ENCODE measurements around the gene MAFF. TPM values are rescaled to one million over a fixed set of nuclear protein-coding genes. Genes with fewer than 3 reads are reported as not detected.

MAFF gene
- total RNA-seq, 2 experiments from 2014 or later: 8.3 to 9.4 TPM

GRCh38 chr22:38192475-38192863 lies 9.3 kb upstream of the MAFF start:
- ChIA-PET CTCF (no interaction called here), POLR2A (interaction anchor here (0.6 to 1.0 kb wide), 2 partner anchors 8 to 19 kb away, joined by 3 read pairs; no protein-coding TSS in a partner anchor)
- intact Hi-C loops (cut with DNase I, micrococcal nuclease): no loop called here
- DNase-seq: no peak
- no peaks in the 10 kb centered on the region for H3K9me3 Mint-ChIP-seq (ENCODE audit: low read depth)
- ATAC-seq: no peak
- H3K27ac Mint-ChIP-seq: no peak overlapping the region
- H3K27me3 Mint-ChIP-seq: peaks cover 2% of the 10 kb centered on the region
- peaks cover 4% of the 10 kb centered on the region for H3K4me1 Mint-ChIP-seq
- H3K36me3 Mint-ChIP-seq (ENCODE audit: low read depth): no peaks in the 10 kb centered on the region
- no peak overlapping the region for H3K4me3 Mint-ChIP-seq

GRCh38 chr22:38193580-38193979 lies 8.2 kb upstream of the MAFF start:
- Mint-ChIP-seq H3K27me3 (peaks cover 2% of the 10 kb centered on the region), H3K27ac (no peak overlapping the region), H3K9me3 (ENCODE audit: low read depth) (no peaks in the 10 kb centered on the region), H3K4me3 (no peak overlapping the region), H3K4me1 (peaks cover 4% of the 10 kb centered on the region), H3K36me3 (ENCODE audit: low read depth) (no peaks in the 10 kb centered on the region)
- intact Hi-C loops (cut with DNase I, micrococcal nuclease): no loop called here
- CTCF ChIA-PET: interaction anchor here (1.6 kb wide), 1 partner anchor 10 kb away, joined by 4 read pairs; no protein-coding TSS in a partner anchor
- no peak for ATAC-seq
- no peak for DNase-seq
- POLR2A ChIA-PET: interaction anchor here (0.8 kb wide), 1 partner anchor 12 kb away, joined by 3 read pairs; the partner anchor contains the start of gene PLA2G6

- DNase-seq (no peak), ATAC-seq (no peak)
- Mint-ChIP-seq H3K27me3 (peaks cover 2% of the 10 kb centered on the region), H3K36me3 (ENCODE audit: low read depth) (no peaks in the 10 kb centered on the region), H3K27ac (no peak overlapping the region), H3K9me3 (ENCODE audit: low read depth) (no peaks in the 10 kb centered on the region), H3K4me1 (peaks cover 16% of the 10 kb centered on the region), H3K4me3 (no peak overlapping the region)
- intact Hi-C loops (cut with DNase I, micrococcal nuclease): no loop called here
- ChIA-PET POLR2A (interaction anchor here (0.6 kb wide), 1 partner anchor 1294 kb away, joined by 4 read pairs; no protein-coding TSS in a partner anchor), CTCF (no interaction called here)
Measured at GRCh38 chr22:38196791-38197419, 4.9 kb upstream of the MAFF start.

GRCh38 chr22:38199826-38200559 lies 1.8 kb upstream of the MAFF start:
- CTCF ChIA-PET: no interaction called here
- no peaks in the 10 kb centered on the region for H3K9me3 Mint-ChIP-seq (ENCODE audit: low read depth)
- peaks cover 30% of the 10 kb centered on the region for H3K4me1 Mint-ChIP-seq

GRCh38 chr22:38201371-38201710 lies 453 bp upstream of the MAFF start:
- H3K36me3 Mint-ChIP-seq (ENCODE audit: low read depth): no peaks in the 10 kb centered on the region
- DNase-seq (no peak), ATAC-seq (no peak)
- ChIA-PET CTCF (interaction anchor here (0.6 to 1.6 kb wide), 4 partner anchors 22 to 574 kb away, joined by 3 to 6 read pairs (median 3); no protein-coding TSS in a partner anchor), POLR2A (interaction anchor here (1.0 to 1.8 kb wide), 2 partner anchors 9 to 20 kb away, joined by 3 to 10 read pairs; partner anchors contain the start of gene PLA2G6)
- H3K9me3 Mint-ChIP-seq (ENCODE audit: low read depth): no peaks in the 10 kb centered on the region
- H3K4me3 Mint-ChIP-seq: peak overlapping the region; percentile 82
- peak overlapping the region; percentile 86 for H3K27ac Mint-ChIP-seq
- no peaks in the 10 kb centered on the region for H3K27me3 Mint-ChIP-seq
- intact Hi-C loops (cut with DNase I, micrococcal nuclease): loop anchor here (1.0 to 10.0 kb wide), 11 partner anchors 20 to 953 kb away; partner anchors contain the start of genes ANKRD54 (in 1 of the 2), CBX7 (in 1 of the 2), CSNK1E (in 1 of the 2) and DDX17 (in 1 of the 2)
- peaks cover 30% of the 10 kb centered on the region for H3K4me1 Mint-ChIP-seq

More at GRCh38 chr22:38199826-38200559, 1.8 kb upstream of the MAFF start:
- Mint-ChIP-seq H3K27me3 (no peaks in the 10 kb centered on the region), H3K36me3 (ENCODE audit: low read depth) (no peaks in the 10 kb centered on the region), H3K4me3 (no peak overlapping the region), H3K27ac (no peak overlapping the region)
- intact Hi-C loops (cut with DNase I, micrococcal nuclease): loop anchor here (2.0 to 10.0 kb wide), 5 partner anchors 72 to 955 kb away; partner anchors contain the start of genes CBX7 (in 1 of the 2), DDX17 (in 1 of the 2) and TMEM184B (in 1 of the 2)
- POLR2A ChIA-PET: interaction anchor here (1.0 kb wide), 1 partner anchor 7 kb away, joined by 3 read pairs; no protein-coding TSS in a partner anchor
- ATAC-seq (no peak), DNase-seq (no peak)

- peak overlapping the region; percentile 81 for H3K4me3 Mint-ChIP-seq
- DNase-seq (peak; percentile 78), ATAC-seq (peak; percentile 40)
- H3K4me1 Mint-ChIP-seq: peaks cover 30% of the 10 kb centered on the region
- no peaks in the 10 kb centered on the region for H3K9me3 Mint-ChIP-seq (ENCODE audit: low read depth)
- intact Hi-C loops (cut with DNase I, micrococcal nuclease): loop anchor here (1.0 to 10.0 kb wide), 8 partner anchors 12 to 952 kb away; partner anchors contain the start of genes CBX7 (in 1 of the 2), CBY1 (in 1 of the 2), FAM227A (in 1 of the 2) and PICK1 (in 1 of the 2)
- peak overlapping the region; percentile 70 for H3K27ac Mint-ChIP-seq
- no peaks in the 10 kb centered on the region for H3K27me3 Mint-ChIP-seq
- POLR2A ChIA-PET: interaction anchor here (0.6 to 1.8 kb wide), 2 partner anchors 21 to 116 kb away, joined by 7 to 10 read pairs; partner anchors contain the start of gene PLA2G6
- CTCF ChIA-PET: interaction anchor here (0.5 to 1.6 kb wide), 3 partner anchors 8 to 150 kb away, joined by 3 to 6 read pairs (median 4); no protein-coding TSS in a partner anchor
- no peaks in the 10 kb centered on the region for H3K36me3 Mint-ChIP-seq (ENCODE audit: low read depth)
Measured at GRCh38 chr22:38202437-38203089, 769 bp downstream of the MAFF start.

- peak overlapping the region; percentile 81 for H3K4me3 Mint-ChIP-seq
- H3K36me3 Mint-ChIP-seq (ENCODE audit: low read depth): no peaks in the 10 kb centered on the region
- peaks cover 31% of the 10 kb centered on the region for H3K4me1 Mint-ChIP-seq
- POLR2A ChIA-PET: no interaction called here
- H3K27me3 Mint-ChIP-seq: no peaks in the 10 kb centered on the region
- DNase-seq (peak; percentile 62), ATAC-seq (peak; percentile 18)
- H3K9me3 Mint-ChIP-seq (ENCODE audit: low read depth): no peaks in the 10 kb centered on the region
- intact Hi-C loops (cut with DNase I, micrococcal nuclease): loop anchor here (1.0 to 10.0 kb wide), 4 partner anchors 69 to 952 kb away; partner anchors contain the start of genes CBX7 (in 1 of the 2) and TMEM184B (in 1 of the 2)
- CTCF ChIA-PET: interaction anchor here (0.5 to 1.5 kb wide), 5 partner anchors 9 to 269 kb away, joined by 3 to 4 read pairs (median 3); no protein-coding TSS in a partner anchor
- H3K27ac Mint-ChIP-seq: peak overlapping the region; percentile 70
Measured at GRCh38 chr22:38203090-38203810, 1.5 kb downstream of the MAFF start.

- H3K4me3 Mint-ChIP-seq: peak overlapping the region; percentile 81
- H3K27ac Mint-ChIP-seq: peak overlapping the region; percentile 56
- H3K9me3 Mint-ChIP-seq (ENCODE audit: low read depth): no peaks in the 10 kb centered on the region
- no peaks in the 10 kb centered on the region for H3K27me3 Mint-ChIP-seq
- CTCF ChIA-PET: interaction anchor here (0.6 to 1.5 kb wide), 7 partner anchors 9 to 270 kb away, joined by 3 to 7 read pairs (median 4); no protein-coding TSS in a partner anchor
- peaks cover 38% of the 10 kb centered on the region for H3K4me1 Mint-ChIP-seq
- no peaks in the 10 kb centered on the region for H3K36me3 Mint-ChIP-seq (ENCODE audit: low read depth)
- intact Hi-C loops (cut with DNase I, micrococcal nuclease): loop anchor here (1.0 to 10.0 kb wide), 4 partner anchors 68 to 951 kb away; partner anchors contain the start of genes CBX7 (in 1 of the 2) and TMEM184B (in 1 of the 2)
- ATAC-seq: no peak
- POLR2A ChIA-PET: interaction anchor here (0.7 kb wide), 1 partner anchor 15 kb away, joined by 3 read pairs; no protein-coding TSS in a partner anchor
- no peak for DNase-seq
Measured at GRCh38 chr22:38203855-38204514, 2.2 kb downstream of the MAFF start.

GRCh38 chr22:38204784-38205183 lies 3.0 kb downstream of the MAFF start:
- H3K4me1 Mint-ChIP-seq: peaks cover 36% of the 10 kb centered on the region
- intact Hi-C loops (cut with DNase I, micrococcal nuclease): loop anchor here (5.0 to 10.0 kb wide), 3 partner anchors 68 to 950 kb away; partner anchors contain the start of genes CBX7 (in 1 of the 2) and TMEM184B (in 1 of the 2)
- H3K27me3 Mint-ChIP-seq: no peaks in the 10 kb centered on the region
- ChIA-PET POLR2A (interaction anchor here (0.7 kb wide), 1 partner anchor 14 kb away, joined by 3 read pairs; no protein-coding TSS in a partner anchor), CTCF (interaction anchor here (1.1 kb wide), 1 partner anchor 14 kb away, joined by 7 read pairs; no protein-coding TSS in a partner anchor)
- H3K27ac Mint-ChIP-seq: no peak overlapping the region
- H3K9me3 Mint-ChIP-seq (ENCODE audit: low read depth): no peaks in the 10 kb centered on the region
- H3K36me3 Mint-ChIP-seq (ENCODE audit: low read depth): no peaks in the 10 kb centered on the region
- ATAC-seq: no peak
- no peak for DNase-seq
- H3K4me3 Mint-ChIP-seq: no peak overlapping the region
